ENCODE results near the gene CRYBB2.

- TF ChIP-seq CTCF (IDR thresholded peaks at IDR 0.05; ENCODE audit: poor library complexity) (no peak), EZH2 (IDR thresholded peaks at IDR 0.05; ENCODE audit: borderline replicate concordance) (no peak)
These were observed 6.2 kb upstream of the CRYBB2 start for GRCh38 chr22:25213221-25213620.

Data from hepatocyte (in vitro differentiated cells).